Activated T-cell treated with anti-CD3 and anti-CD28 coated beads, Interleukin-2, amount 50 U/mL, for 24 hours (primary cell): ENCODE results near the gene AMBP.

Experiments
- DNase-seq: peaks from one replicate; pipeline ENCODE4 v3.0.0-alpha.2; 2020
- H3K27ac Mint-ChIP-seq: 2 replicates; pipeline ENCODE4 v1.8.0; 2020; ENCODE audit warnings: mild to moderate bottlenecking, mixed read lengths
- H3K27me3 Mint-ChIP-seq: 2 replicates; pipeline ENCODE4 v1.8.0; 2020; ENCODE audit warnings: mixed read lengths
- H3K36me3 Mint-ChIP-seq: 2 replicates; pipeline ENCODE4 v1.8.0; 2020; ENCODE audit warnings: low read depth, mixed read lengths
- H3K4me1 Mint-ChIP-seq: 2 replicates; pipeline ENCODE4 v1.8.0; 2020; ENCODE audit warnings: low read depth, mixed read lengths
- H3K4me3 Mint-ChIP-seq: 2 replicates; pipeline ENCODE4 v1.8.0; 2020; ENCODE audit warnings: mild to moderate bottlenecking, moderate library complexity, mixed read lengths
- H3K9me3 Mint-ChIP-seq: 2 replicates; pipeline ENCODE4 v1.8.0; 2020; ENCODE audit warnings: mixed read lengths

AMBP gene

GRCh38 chr9:114059047-114059803, 18.9 kb downstream of the AMBP start:
- Mint-ChIP-seq H3K4me3 (no peak overlapping the region), H3K9me3 (no peaks in the 10 kb centered on the region), H3K27me3 (peaks cover 14% of the 10 kb centered on the region), H3K4me1 (no peaks in the 10 kb centered on the region), H3K27ac (no peak overlapping the region), H3K36me3 (no peaks in the 10 kb centered on the region)
- no peak for DNase-seq

GRCh38 chr9:114058688-114059046, 19.4 kb downstream of the AMBP start:
- Mint-ChIP-seq H3K9me3 (no peaks in the 10 kb centered on the region), H3K36me3 (no peaks in the 10 kb centered on the region), H3K27ac (no peak overlapping the region), H3K4me3 (no peak overlapping the region), H3K27me3 (peaks cover 14% of the 10 kb centered on the region), H3K4me1 (no peaks in the 10 kb centered on the region)
- no peak for DNase-seq

- Mint-ChIP-seq H3K36me3 (no peaks in the 10 kb centered on the region), H3K27me3 (peaks cover 7% of the 10 kb centered on the region), H3K9me3 (no peaks in the 10 kb centered on the region), H3K27ac (no peak overlapping the region), H3K4me3 (no peak overlapping the region), H3K4me1 (no peaks in the 10 kb centered on the region)
- no peak for DNase-seq
Measured at GRCh38 chr9:114057161-114057885, 20.8 kb downstream of the AMBP start.

- no peak overlapping the region for H3K4me3 Mint-ChIP-seq
- DNase-seq, result no peak
- no peak overlapping the region for H3K27ac Mint-ChIP-seq
- H3K9me3 Mint-ChIP-seq, result no peaks in the 10 kb centered on the region
- H3K27me3 Mint-ChIP-seq, result peaks cover under 1% of the 10 kb centered on the region
- H3K36me3 Mint-ChIP-seq, result no peaks in the 10 kb centered on the region
- no peaks in the 10 kb centered on the region for H3K4me1 Mint-ChIP-seq
Measured at GRCh38 chr9:114056527-114056926, 21.6 kb downstream of the AMBP start.

GRCh38 chr9:114055894-114056293, 22.2 kb downstream of the AMBP start:
- DNase-seq, result no peak
- Mint-ChIP-seq H3K27me3 (no peaks in the 10 kb centered on the region), H3K4me1 (no peaks in the 10 kb centered on the region), H3K36me3 (no peaks in the 10 kb centered on the region), H3K27ac (no peak overlapping the region), H3K9me3 (no peaks in the 10 kb centered on the region), H3K4me3 (no peak overlapping the region)

GRCh38 chr9:114055061-114055460, 23.0 kb downstream of the AMBP start:
- H3K27ac Mint-ChIP-seq, result no peak overlapping the region
- no peaks in the 10 kb centered on the region for H3K36me3 Mint-ChIP-seq
- H3K4me3 Mint-ChIP-seq, result no peak overlapping the region
- no peaks in the 10 kb centered on the region for H3K27me3 Mint-ChIP-seq
- no peaks in the 10 kb centered on the region for H3K4me1 Mint-ChIP-seq
- no peaks in the 10 kb centered on the region for H3K9me3 Mint-ChIP-seq
- no peak for DNase-seq

- DNase-seq, result no peak
- Mint-ChIP-seq H3K27me3 (no peaks in the 10 kb centered on the region), H3K9me3 (no peaks in the 10 kb centered on the region), H3K4me3 (no peak overlapping the region), H3K4me1 (no peaks in the 10 kb centered on the region), H3K36me3 (no peaks in the 10 kb centered on the region), H3K27ac (no peak overlapping the region)
Measured at GRCh38 chr9:114054191-114054690, 23.9 kb downstream of the AMBP start.

- Mint-ChIP-seq H3K9me3 (no peaks in the 10 kb centered on the region), H3K4me3 (no peak overlapping the region), H3K36me3 (no peaks in the 10 kb centered on the region), H3K4me1 (no peaks in the 10 kb centered on the region), H3K27me3 (no peaks in the 10 kb centered on the region), H3K27ac (no peak overlapping the region)
- no peak for DNase-seq
Measured at GRCh38 chr9:114053246-114054005, 24.7 kb downstream of the AMBP start.

- Mint-ChIP-seq H3K27ac (no peak overlapping the region), H3K4me3 (no peak overlapping the region), H3K4me1 (no peaks in the 10 kb centered on the region), H3K27me3 (no peaks in the 10 kb centered on the region), H3K36me3 (no peaks in the 10 kb centered on the region), H3K9me3 (no peaks in the 10 kb centered on the region)
- DNase-seq, result no peak
Measured at GRCh38 chr9:114051706-114052105, 26.4 kb downstream of the AMBP start.

GRCh38 chr9:114051281-114051680, 26.8 kb downstream of the AMBP start:
- H3K36me3 Mint-ChIP-seq, result no peaks in the 10 kb centered on the region
- H3K4me1 Mint-ChIP-seq, result no peaks in the 10 kb centered on the region
- no peak overlapping the region for H3K4me3 Mint-ChIP-seq
- H3K27ac Mint-ChIP-seq, result no peak overlapping the region
- H3K9me3 Mint-ChIP-seq, result no peaks in the 10 kb centered on the region
- no peak for DNase-seq
- H3K27me3 Mint-ChIP-seq, result no peaks in the 10 kb centered on the region

- Mint-ChIP-seq H3K27ac (no peak overlapping the region), H3K4me1 (no peaks in the 10 kb centered on the region), H3K4me3 (no peak overlapping the region), H3K36me3 (no peaks in the 10 kb centered on the region), H3K27me3 (no peaks in the 10 kb centered on the region), H3K9me3 (no peaks in the 10 kb centered on the region)
- DNase-seq, result no peak
Measured at GRCh38 chr9:114050646-114051045, 27.5 kb downstream of the AMBP start.

GRCh38 chr9:114050226-114050568, 27.9 kb downstream of the AMBP start:
- Mint-ChIP-seq H3K4me1 (no peaks in the 10 kb centered on the region), H3K36me3 (no peaks in the 10 kb centered on the region), H3K4me3 (no peak overlapping the region), H3K9me3 (no peaks in the 10 kb centered on the region), H3K27ac (no peak overlapping the region), H3K27me3 (no peaks in the 10 kb centered on the region)
- DNase-seq, result no peak

- no peaks in the 10 kb centered on the region for H3K9me3 Mint-ChIP-seq
- no peak overlapping the region for H3K4me3 Mint-ChIP-seq
- no peaks in the 10 kb centered on the region for H3K4me1 Mint-ChIP-seq
- H3K27me3 Mint-ChIP-seq, result no peaks in the 10 kb centered on the region
- H3K36me3 Mint-ChIP-seq, result no peaks in the 10 kb centered on the region
- DNase-seq, result no peak
- no peak overlapping the region for H3K27ac Mint-ChIP-seq
Measured at GRCh38 chr9:114049441-114050225, 28.5 kb downstream of the AMBP start.
